ENCODE data around the gene GRM7.

The GRM7 gene

DNA sequence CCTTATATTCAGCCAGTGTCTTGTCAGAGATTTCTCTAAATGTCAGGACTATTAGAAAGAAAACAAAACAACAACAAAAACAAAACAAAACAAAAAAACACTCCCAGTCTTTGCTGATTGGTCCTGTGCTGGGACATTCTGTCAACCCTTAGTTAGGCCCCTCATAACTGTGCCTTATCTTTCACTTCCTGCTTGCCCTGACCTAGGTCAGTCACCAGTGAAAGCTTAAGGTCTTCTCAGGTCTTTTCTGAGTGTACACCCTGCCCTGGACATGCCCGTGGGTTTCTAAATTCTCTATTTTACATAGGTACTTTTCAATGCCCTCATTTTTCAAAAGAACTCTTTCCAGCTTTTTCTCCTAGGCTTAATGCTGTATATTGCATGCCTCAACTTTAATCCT lies 454.1 kb downstream of the GRM7 start:
- Histone ChIP-seq H3K27me3 (ENCODE audit: insufficient read depth, poor library complexity, severe bottlenecking) (no peaks in the 10 kb centered on the region), H3K4me3 (replicated peaks; ENCODE audit: insufficient read depth, low read length) (no peak overlapping the region), H3K27ac (replicated peaks) (no peak overlapping the region)
- TF ChIP-seq, protein P1, sequence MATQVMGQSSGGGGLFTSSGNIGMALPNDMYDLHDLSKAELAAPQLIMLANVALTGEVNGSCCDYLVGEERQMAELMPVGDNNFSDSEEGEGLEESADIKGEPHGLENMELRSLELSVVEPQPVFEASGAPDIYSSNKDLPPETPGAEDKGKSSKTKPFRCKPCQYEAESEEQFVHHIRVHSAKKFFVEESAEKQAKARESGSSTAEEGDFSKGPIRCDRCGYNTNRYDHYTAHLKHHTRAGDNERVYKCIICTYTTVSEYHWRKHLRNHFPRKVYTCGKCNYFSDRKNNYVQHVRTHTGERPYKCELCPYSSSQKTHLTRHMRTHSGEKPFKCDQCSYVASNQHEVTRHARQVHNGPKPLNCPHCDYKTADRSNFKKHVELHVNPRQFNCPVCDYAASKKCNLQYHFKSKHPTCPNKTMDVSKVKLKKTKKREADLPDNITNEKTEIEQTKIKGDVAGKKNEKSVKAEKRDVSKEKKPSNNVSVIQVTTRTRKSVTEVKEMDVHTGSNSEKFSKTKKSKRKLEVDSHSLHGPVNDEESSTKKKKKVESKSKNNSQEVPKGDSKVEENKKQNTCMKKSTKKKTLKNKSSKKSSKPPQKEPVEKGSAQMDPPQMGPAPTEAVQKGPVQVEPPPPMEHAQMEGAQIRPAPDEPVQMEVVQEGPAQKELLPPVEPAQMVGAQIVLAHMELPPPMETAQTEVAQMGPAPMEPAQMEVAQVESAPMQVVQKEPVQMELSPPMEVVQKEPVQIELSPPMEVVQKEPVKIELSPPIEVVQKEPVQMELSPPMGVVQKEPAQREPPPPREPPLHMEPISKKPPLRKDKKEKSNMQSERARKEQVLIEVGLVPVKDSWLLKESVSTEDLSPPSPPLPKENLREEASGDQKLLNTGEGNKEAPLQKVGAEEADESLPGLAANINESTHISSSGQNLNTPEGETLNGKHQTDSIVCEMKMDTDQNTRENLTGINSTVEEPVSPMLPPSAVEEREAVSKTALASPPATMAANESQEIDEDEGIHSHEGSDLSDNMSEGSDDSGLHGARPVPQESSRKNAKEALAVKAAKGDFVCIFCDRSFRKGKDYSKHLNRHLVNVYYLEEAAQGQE (IDR thresholded peaks at IDR 0.05; ENCODE audit: insufficient replicate concordance, low read depth): no peak
- TF ChIP-seq GABPA (IDR thresholded peaks at IDR 0.05; ENCODE audit: low read depth) (no peak), POLR2AphosphoS5 (IDR thresholded peaks at IDR 0.05; ENCODE audit: low read depth) (no peak), SPI1 (IDR thresholded peaks at IDR 0.05; ENCODE audit: borderline replicate concordance, low read depth) (no peak)
- TF ChIP-seq, protein P2, sequence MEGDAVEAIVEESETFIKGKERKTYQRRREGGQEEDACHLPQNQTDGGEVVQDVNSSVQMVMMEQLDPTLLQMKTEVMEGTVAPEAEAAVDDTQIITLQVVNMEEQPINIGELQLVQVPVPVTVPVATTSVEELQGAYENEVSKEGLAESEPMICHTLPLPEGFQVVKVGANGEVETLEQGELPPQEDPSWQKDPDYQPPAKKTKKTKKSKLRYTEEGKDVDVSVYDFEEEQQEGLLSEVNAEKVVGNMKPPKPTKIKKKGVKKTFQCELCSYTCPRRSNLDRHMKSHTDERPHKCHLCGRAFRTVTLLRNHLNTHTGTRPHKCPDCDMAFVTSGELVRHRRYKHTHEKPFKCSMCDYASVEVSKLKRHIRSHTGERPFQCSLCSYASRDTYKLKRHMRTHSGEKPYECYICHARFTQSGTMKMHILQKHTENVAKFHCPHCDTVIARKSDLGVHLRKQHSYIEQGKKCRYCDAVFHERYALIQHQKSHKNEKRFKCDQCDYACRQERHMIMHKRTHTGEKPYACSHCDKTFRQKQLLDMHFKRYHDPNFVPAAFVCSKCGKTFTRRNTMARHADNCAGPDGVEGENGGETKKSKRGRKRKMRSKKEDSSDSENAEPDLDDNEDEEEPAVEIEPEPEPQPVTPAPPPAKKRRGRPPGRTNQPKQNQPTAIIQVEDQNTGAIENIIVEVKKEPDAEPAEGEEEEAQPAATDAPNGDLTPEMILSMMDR (IDR thresholded peaks at IDR 0.05; ENCODE audit: insufficient read depth, low read length): no peak
- no peak for DNase-seq (ENCODE audit: low read depth in 1 of 2, low spot score in 1 of 2)

DNA sequence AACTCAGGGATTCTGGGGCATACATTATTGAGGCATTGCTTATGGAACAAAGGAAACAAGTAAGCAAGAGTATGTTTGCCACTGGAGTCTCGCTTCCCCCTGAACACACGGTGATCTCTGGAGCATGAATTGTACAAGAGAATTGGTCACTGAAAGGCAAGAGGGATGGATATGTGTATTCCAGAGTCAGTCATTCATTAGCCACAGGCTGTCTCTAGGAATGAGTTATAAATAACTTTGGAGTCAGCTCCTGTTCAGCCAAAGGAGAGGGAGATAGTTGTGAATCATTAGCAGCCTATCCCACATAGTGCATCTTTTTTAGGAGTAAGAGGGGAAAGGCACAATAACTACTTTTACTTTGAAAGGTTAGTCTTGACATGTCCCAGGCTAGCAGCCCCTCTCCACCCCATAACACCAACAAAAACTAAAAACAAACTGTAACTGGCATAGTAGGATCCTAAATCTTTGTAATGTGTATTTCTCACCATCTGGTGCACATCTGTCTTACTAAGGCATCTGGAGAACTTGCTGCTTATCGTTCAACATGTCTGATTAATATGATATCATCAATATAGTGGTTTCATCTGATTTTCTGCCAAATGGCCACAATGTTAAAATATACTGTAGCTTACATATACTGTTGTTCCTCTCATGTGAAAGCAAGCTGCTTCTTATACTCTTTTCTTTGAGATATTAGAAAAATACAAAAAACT lies 462.2 kb downstream of the GRM7 start:
- no peak for DNase-seq (ENCODE audit: low read depth in 1 of 2, low spot score in 1 of 2)
- TF ChIP-seq GABPA (IDR thresholded peaks at IDR 0.05; ENCODE audit: low read depth) (no peak), SPI1 (IDR thresholded peaks at IDR 0.05; ENCODE audit: borderline replicate concordance, low read depth) (no peak), POLR2AphosphoS5 (IDR thresholded peaks at IDR 0.05; ENCODE audit: low read depth) (no peak)
- TF ChIP-seq, protein P1 (IDR thresholded peaks at IDR 0.05; ENCODE audit: insufficient replicate concordance, low read depth): no peak
- TF ChIP-seq, protein P2 (IDR thresholded peaks at IDR 0.05; ENCODE audit: insufficient read depth, low read length): no peak
- H3K27ac ChIP-seq (replicated peaks): no peak overlapping the region
- H3K4me3 ChIP-seq (replicated peaks; ENCODE audit: insufficient read depth, low read length): no peak overlapping the region
- H3K27me3 ChIP-seq (ENCODE audit: insufficient read depth, poor library complexity, severe bottlenecking): no peaks in the 10 kb centered on the region

DNA sequence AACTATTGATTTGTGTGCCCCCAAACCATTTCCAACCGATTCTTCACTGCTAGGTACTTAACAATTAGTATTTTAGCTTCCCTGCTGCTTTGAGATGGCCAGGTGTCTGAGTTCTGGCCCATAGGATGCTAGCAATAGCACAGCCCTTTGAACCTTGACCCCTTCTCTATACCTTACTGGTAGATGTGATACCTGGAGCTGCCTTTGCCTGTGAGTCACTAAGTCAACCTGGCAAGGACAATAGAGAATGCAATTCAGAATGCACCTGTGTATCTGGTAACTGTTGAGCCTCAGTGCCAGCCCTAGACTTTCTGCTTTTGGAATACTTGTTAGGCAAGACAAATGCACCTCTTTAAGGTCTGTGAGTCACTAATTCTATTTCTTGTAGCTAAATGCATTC lies 467.4 kb downstream of the GRM7 start:
- TF ChIP-seq GABPA (IDR thresholded peaks at IDR 0.05; ENCODE audit: low read depth): no peak
- no peak for TF ChIP-seq SPI1 (IDR thresholded peaks at IDR 0.05; ENCODE audit: borderline replicate concordance, low read depth)
- TF ChIP-seq, protein P2 (IDR thresholded peaks at IDR 0.05; ENCODE audit: insufficient read depth, low read length): no peak
- TF ChIP-seq, protein P1 (IDR thresholded peaks at IDR 0.05; ENCODE audit: insufficient replicate concordance, low read depth): no peak
- TF ChIP-seq POLR2AphosphoS5 (IDR thresholded peaks at IDR 0.05; ENCODE audit: low read depth): no peak
- Histone ChIP-seq H3K4me3 (replicated peaks; ENCODE audit: insufficient read depth, low read length) (no peak overlapping the region), H3K27ac (replicated peaks) (no peak overlapping the region), H3K27me3 (ENCODE audit: insufficient read depth, poor library complexity, severe bottlenecking) (no peaks in the 10 kb centered on the region)
- DNase-seq (ENCODE audit: low read depth in 1 of 2, low spot score in 1 of 2): no peak

Data from HL-60 (cell line).